K562 (cell line): ENCODE data around the gene ALS2CL.

Source experiments
- SNRNP70 ChIP-seq: fragments of 200-400 bp; formaldehyde crosslinking; optimal IDR thresholded peaks from 2 replicates; pipeline ENCODE3; 2017; ENCODE audit warnings: low read depth, low read length
- TRIM24 ChIP-seq, 2 experiments: fragments of 450-650 bp; IDR thresholded peaks; 2 replicates each; pipeline ENCODE4 v1.6.1; 2016
- ZBTB43 ChIP-seq: sonication (generic); formaldehyde crosslinking; IDR thresholded peaks from 2 replicates; pipeline ENCODE4 v1.8.0; 2023; ENCODE audit warnings: mild to moderate bottlenecking, missing genetic modification reagents
- ZNF274 ChIP-seq: IDR thresholded peaks from 2 replicates; pipeline ENCODE4 v1.6.1; 2011; ENCODE audit warnings: low read depth, mild to moderate bottlenecking, low read length, moderate library complexity, borderline replicate concordance
- TF ChIP-seq, protein P1 (sequence below): IDR thresholded peaks from 2 replicates; pipeline ENCODE4 v1.6.1; 2012; ENCODE audit warnings: low read depth, low read length, improper control_type of control experiment, borderline replicate concordance
- TF ChIP-seq, protein P2 (sequence below), 3 experiments: IDR thresholded peaks in 2 of 3; conservative IDR thresholded peaks in 1 of 3; 2 replicates each; pipeline ENCODE4 v1.5.1; 2011 to 2012; ENCODE audit warnings: low read length in 3 of 3, mild to moderate bottlenecking in 3 of 3, control low read depth in 2 of 3, improper control_type of control experiment in 1 of 3, inconsistent platforms in 1 of 3, low read depth in 1 of 3, mixed read lengths in 1 of 3, moderate library complexity in 1 of 3; ENCODE audit not compliant: insufficient read depth in 2 of 3
- TF ChIP-seq, protein P3 (sequence below): sonication (generic); formaldehyde crosslinking; IDR thresholded peaks from 2 replicates; pipeline ENCODE4 v1.8.1; 2023; ENCODE audit warnings: mild to moderate bottlenecking, missing genetic modification reagents
- TF ChIP-seq, protein P4 (sequence below): fragments of 450-650 bp; formaldehyde crosslinking; IDR thresholded peaks from 2 replicates; pipeline ENCODE4 v1.4.0; 2020; ENCODE audit warnings: mild to moderate bottlenecking, mixed read lengths

GRCh38 chr3:46668116-46668515 lies 25.4 kb downstream of the ALS2CL start:
- TF ChIP-seq ZBTB43 = no peak
- no peak for TF ChIP-seq ZNF274
- TF ChIP-seq, protein P1, sequence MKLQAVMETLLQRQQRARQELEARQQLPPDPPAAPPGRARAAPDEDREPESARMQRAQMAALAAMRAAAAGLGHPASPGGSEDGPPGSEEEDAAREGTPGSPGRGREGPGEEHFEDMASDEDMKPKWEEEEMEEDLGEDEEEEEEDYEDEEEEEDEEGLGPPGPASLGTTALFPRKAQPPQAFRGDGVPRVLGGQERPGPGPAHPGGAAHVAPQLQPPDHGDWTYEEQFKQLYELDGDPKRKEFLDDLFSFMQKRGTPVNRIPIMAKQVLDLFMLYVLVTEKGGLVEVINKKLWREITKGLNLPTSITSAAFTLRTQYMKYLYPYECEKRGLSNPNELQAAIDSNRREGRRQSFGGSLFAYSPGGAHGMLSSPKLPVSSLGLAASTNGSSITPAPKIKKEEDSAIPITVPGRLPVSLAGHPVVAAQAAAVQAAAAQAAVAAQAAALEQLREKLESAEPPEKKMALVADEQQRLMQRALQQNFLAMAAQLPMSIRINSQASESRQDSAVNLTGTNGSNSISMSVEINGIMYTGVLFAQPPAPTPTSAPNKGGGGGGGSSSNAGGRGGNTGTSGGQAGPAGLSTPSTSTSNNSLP = no peak
- TF ChIP-seq, protein P2, sequence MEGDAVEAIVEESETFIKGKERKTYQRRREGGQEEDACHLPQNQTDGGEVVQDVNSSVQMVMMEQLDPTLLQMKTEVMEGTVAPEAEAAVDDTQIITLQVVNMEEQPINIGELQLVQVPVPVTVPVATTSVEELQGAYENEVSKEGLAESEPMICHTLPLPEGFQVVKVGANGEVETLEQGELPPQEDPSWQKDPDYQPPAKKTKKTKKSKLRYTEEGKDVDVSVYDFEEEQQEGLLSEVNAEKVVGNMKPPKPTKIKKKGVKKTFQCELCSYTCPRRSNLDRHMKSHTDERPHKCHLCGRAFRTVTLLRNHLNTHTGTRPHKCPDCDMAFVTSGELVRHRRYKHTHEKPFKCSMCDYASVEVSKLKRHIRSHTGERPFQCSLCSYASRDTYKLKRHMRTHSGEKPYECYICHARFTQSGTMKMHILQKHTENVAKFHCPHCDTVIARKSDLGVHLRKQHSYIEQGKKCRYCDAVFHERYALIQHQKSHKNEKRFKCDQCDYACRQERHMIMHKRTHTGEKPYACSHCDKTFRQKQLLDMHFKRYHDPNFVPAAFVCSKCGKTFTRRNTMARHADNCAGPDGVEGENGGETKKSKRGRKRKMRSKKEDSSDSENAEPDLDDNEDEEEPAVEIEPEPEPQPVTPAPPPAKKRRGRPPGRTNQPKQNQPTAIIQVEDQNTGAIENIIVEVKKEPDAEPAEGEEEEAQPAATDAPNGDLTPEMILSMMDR (IDR thresholded peaks at IDR 0.05 in 2 of 3, conservative IDR thresholded peaks at IDR 0.05 in 1 of 3; ENCODE audit: insufficient read depth in 2 of 3, low read depth in 1 of 3, low read length in 3 of 3) = no peak
- TF ChIP-seq, protein P3, sequence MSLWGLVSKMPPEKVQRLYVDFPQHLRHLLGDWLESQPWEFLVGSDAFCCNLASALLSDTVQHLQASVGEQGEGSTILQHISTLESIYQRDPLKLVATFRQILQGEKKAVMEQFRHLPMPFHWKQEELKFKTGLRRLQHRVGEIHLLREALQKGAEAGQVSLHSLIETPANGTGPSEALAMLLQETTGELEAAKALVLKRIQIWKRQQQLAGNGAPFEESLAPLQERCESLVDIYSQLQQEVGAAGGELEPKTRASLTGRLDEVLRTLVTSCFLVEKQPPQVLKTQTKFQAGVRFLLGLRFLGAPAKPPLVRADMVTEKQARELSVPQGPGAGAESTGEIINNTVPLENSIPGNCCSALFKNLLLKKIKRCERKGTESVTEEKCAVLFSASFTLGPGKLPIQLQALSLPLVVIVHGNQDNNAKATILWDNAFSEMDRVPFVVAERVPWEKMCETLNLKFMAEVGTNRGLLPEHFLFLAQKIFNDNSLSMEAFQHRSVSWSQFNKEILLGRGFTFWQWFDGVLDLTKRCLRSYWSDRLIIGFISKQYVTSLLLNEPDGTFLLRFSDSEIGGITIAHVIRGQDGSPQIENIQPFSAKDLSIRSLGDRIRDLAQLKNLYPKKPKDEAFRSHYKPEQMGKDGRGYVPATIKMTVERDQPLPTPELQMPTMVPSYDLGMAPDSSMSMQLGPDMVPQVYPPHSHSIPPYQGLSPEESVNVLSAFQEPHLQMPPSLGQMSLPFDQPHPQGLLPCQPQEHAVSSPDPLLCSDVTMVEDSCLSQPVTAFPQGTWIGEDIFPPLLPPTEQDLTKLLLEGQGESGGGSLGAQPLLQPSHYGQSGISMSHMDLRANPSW (CRISPR knock-in tag) = no peak
- no peak for TF ChIP-seq SNRNP70
- TF ChIP-seq TRIM24 (IDR thresholded peaks at IDR 0.05) = no peak
- TF ChIP-seq, protein P4, sequence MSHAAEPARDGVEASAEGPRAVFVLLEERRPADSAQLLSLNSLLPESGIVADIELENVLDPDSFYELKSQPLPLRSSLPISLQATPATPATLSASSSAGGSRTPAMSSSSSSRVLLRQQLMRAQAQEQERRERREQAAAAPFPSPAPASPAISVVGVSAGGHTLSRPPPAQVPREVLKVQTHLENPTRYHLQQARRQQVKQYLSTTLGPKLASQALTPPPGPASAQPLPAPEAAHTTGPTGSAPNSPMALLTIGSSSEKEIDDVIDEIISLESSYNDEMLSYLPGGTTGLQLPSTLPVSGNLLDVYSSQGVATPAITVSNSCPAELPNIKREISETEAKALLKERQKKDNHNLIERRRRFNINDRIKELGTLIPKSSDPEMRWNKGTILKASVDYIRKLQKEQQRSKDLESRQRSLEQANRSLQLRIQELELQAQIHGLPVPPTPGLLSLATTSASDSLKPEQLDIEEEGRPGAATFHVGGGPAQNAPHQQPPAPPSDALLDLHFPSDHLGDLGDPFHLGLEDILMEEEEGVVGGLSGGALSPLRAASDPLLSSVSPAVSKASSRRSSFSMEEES = no peak
